Pons (tissue), 1 donor: ENCODE results near the gene SELENOS.
"Not testable (repeated sequence)": the region's sequence is repeated elsewhere in the genome, so short reads cannot be mapped to it uniquely, and the experiment has no call there.

ENCODE experiments used
- DNase-seq: peaks from one replicate; pipeline ENCODE4 v3.0.0-alpha.2; 2016; ENCODE audit warnings: low spot score

SELENOS gene

DNA sequence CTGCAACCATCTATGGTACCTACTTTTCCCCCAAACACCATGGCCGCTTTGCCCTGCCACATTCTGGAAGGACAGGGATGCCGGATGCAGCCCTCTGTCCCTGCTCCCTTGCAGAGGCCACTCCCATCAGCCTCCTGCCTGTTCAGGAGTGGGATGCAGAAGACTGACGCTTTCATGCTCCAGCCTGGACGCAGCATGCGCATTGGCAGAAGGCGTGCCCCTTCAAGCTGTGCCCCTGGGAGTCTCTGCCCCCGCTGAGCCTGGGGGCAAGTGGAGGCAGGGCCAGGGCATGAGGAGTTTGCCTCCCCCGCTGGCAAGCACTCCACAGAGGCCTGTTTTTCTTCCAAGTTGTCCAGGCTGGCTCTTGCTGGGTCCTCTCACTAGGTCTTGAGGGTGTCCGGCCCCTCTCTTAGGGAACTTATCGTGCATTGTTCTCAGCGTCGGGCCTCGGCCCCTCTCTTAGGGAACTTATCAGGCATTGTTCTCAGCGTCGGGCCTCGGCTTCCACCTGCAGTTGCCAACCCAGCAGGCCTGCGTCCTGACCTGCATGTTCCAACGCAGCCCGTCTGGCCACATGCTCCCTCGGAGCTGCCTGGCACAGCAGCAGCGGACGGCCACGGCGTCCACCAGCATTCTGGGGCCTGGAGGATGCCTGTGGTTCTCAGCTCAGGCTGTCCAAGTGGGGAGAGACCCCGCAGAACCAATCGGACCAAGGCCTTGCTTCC is 32.3 kb upstream of the SELENOS start:
- no peak for DNase-seq

DNA sequence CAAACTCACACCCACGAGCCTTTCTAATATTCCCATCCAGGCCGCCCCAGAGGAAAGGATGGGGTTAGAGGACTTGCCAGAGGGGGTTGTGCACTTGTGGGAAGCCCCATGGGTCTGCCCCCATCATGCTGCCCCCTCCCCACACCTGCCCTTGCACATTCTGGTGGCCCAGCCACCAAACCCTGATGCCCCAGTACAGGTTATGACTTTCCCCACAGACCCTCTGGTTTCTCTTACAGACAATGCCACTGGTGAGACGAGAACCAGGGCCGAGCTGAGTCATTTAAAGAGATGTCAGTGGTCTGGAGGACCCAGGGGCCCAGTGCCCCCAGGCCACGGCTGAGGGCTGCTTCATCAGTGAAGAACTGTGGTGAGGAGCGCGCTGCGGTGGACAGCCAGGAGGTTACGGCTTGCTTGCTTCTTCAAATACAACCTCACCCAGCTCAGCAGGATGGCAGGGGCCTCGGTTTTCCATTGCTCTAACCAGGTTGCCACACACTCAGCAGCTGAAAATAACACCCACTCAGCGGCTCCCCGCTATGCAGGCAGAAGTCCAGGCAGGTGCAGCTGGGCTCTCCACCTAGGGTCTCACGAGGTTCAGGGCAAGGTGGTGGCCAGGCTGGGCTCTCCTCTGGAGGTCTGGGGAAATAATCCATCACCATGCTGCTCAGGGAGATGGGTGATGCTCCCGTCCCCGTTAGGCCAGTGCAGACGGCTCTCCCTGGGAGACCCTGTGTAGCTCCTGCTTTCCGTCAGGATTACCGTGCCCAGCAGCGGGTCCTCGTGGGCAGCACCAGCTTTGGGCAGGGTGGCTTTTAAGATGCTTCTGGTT is 31.5 kb upstream of the SELENOS start:
- DNase-seq, result no peak

DNA sequence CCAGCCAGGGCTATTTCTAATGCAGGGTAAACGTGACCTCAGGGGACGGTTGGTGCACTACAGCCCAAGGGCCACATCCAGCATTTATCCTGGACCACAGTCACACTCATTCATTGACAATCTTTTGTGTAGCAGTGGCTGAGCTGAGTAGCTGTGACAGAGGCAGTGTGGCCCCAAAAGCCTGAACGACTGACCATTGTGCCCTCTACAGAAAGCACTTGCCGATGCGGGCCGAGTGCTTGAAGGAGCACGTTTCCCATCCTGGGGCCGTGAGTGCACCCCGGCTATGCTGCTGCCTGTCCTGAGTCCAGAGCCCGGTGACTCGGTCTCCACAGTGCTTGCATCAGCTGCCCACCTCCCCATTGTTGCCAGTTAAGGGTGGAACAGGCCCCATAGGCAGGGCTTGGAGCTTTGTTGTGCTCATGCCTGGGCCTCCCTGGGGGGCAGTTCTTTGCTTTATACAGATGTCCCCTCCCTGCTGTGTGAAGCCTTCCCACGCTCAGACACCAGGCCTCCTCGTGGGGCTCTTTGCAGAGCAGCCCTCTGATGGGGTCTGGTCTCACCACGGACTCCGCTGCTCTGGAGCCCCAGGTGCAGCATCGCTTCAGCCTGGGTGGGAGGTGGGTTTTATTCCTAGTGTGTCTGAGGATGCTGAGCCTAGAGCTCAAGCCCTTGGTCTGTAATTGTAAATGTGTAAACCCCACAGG is 30.8 kb upstream of the SELENOS start:
- no peak for DNase-seq

DNA sequence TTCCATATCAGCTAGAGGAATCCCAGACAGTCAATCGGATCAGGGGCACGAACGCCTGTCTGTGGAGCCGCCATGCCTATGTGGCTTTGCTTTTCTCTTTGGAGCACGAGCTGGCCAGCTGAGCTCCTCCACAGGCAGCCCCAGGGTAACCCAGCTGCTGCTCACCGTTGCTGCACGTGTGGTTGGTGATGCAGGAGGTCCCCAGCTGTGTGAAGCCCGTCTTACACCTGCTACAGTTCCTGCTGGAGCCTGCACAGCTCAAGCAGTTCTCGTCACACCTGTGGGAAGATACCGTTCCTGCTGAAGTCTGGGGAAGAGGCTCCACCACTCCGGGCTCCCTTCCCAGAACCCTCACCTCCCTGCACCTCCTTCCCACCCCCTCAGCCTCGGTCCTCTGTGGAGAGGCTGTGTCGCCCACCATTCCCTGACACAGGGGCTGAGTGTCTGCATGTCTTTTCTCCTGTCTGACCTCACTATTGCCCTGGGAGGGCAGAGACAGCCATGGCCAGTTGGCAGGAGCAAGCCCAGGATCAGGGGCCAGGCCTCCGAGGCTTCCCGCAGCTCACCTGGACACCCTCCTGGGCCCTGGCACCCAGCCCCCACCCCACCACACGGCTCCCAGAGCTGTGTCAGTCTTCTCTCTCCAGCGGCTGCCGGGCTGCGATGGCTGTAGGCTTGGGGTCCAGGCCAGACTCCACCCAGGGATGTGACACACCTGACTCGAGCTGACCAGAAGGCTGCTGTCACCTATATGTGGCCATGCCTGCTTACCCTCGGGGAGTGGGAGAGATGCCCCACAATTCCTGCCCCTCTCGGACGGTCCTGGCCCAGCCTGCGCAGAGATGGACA is 30.0 kb upstream of the SELENOS start:
- no peak for DNase-seq

DNA sequence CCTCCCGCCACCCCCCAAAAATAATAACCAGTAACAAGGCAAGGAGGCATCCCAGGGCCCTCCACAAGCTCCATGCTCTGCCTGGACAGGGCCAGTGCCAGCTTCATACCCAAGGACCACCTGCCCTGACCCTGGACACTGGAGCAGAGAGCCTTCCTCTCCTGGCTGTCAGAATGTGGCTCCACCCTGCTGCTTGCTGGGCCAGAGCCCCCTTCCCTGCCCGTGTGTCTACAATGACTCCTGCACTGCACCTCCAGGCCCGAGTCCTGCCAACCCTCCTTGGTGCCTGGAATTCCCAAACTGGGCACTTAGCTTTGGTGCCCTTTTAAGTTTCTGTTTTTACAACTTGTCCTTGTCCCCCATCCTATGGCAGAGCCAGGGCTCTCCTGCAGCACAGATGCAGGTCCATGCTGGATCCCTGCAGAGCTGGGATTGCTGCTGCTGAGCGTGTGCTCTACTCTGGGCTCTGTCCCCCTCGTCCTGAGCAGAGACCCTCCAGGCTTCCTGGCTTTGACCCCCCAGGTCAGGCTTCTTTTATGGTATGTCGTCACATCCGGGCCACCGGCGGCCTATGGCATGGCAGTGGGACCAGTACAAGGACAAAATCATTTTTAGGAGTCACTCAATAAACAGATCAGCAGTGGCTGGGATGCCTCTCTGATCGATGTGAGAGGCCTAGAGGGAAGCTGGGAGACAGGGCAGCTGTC is 29.2 kb upstream of the SELENOS start:
- DNase-seq, result no peak

DNA sequence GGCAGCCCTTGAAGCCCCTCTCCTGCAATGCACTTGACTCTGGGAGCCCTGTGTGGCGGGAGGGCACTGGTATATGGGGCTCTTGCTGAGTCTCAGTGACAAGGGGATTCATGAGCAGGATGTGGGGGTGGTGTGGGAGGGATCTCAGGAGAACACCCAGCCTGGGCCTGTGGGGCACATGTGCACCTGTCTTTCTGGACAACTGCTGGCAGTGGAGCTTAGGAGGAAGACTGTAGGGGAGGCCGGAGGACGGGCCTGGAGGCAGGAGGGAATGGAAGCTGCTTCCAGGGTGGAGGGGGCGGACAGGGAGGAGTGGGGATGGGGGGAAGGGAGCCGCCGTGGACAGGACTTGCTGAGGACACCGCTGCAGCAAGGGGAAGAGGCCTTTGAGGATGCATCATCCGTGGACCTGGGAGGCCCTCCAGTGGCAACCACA is 28.6 kb upstream of the SELENOS start:
- no peak for DNase-seq

DNA sequence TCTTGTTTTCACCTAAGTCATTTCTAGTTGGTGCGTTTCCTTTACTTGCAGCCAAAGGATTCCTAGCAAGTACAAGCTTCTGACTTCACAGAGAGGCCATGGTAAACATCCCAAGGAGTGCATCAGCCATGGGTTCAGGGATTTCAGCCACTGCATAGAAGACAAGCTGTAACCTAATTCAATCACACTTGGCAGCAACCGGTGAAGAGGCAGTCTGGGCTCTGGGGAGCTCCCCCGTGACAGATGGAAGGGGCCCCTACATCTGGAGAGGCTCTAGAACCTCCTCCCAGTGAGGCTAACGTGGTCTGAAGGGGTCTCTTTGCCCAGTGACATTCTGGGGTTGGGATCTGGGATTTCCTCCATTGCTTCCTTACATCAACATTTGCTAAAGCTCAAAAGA is 26.1 kb upstream of the SELENOS start:
- no peak for DNase-seq

DNA sequence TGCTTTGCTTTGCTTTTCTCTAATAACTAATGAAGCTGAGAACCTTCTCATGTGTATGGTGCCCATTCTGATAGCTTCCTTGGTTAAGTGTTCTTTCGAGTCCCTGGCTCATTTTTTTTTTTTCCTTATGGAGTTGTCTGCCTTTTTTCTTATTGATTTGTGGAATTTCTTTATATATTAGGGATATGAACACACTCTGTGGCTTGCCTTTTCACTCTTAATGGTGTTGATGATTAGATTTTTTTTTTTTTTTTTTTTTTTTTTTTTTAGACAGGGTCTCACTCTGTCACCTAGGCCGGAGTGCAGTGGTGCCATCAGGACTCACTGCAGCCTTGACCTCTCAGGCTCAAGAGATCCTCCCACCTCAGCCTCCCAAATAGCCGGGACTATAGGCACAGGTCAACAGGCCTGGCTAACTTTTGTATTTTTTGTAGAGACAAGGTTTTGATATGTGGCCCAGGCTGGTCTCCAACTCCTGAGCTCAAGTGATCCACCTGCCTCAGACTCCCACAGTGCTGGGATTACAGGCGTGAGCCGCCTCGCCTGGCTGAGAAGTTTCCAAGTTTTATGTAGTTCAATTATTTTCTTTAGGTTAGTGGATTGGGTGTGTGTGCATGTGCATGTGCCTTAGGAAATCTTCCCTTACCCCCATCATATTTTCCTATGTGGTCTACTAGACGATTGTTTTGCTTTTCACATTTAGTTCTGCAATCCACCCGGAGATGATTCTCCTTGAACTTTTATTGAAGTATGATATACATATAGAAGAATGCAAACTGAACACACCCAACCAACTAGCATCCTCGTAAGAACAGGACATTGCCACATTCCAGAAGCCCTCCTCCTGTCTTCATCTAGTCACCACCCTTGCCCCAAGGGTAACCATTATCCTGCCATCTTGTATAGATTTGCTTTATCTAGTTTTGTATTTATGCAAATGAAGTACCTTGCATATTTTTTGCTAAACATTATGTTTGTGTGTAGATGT is 19.4 kb upstream of the SELENOS start:
- no peak for DNase-seq

DNA sequence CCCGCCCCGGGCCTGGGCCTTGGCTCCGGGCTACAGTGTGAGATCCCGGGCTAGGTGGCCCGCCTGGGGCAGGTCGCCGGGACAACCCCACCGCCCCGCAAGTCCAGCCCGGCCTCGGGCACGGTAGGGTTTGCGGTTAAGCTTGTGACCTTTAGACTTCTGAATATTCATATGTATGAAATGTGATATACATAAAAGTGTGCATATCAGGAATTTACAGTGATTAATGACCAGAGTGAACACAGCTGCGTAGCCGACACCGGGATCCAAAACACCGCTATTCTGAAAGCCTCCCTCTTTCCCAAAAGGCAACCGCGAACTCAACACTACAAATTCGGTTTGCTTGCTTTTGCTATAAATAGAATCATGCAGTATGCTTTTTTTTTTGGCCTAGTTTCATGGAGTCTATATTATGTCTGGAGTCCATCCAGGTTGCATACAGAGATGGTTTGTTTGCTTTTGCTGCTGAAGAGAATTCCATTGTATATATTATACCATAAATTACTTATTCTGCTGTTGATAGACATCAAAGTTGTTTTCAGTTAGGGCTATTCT is 18.4 kb upstream of the SELENOS start:
- peak; percentile 29 for DNase-seq

DNA sequence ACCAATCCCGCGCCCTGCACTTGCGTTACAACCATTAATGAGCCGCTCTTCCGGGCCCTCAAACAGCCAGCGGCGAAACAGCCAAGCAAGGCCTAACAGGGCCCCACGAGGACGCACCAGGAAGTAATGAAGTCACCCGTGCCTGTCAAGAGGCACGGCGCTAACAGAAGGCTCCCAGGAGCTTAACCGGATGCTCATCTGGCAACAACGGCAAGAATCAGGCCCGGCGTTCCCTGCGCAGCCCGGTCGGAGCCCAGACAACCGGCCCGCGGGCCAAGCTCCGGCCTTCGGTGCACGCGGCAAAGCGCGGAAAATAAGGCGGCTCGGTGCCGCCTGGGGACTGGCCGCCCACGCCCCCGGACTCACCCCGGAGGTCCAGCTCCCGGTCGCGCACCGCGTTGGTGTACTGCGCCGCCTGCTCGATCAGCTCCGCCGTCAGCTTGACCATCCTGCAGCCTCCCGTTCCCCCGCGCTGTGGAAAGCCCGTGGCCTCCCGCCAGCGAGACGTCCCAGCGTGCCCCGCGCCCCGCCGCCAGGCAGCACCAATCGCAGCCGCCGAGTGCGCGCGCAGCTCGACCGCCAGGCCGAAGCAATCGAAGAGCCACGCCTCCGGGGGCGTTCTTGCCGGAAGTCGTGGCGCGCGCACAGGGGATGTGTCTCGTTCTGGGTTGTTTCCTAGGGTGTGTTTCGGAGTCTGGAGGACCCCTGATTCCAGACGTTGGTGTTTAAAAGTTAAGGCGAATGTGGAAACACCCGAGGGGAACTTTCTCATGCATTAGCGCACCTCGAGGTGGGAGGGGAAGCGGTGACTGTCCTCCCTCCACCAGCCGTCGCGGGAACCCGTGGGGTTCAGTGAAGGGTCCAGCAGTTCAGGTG is 17.7 kb upstream of the SELENOS start, which contains the start of gene SNRPA1:
Gene SNRPA1, minus strand, starts transcription at position 518 of the 876 bp plus-strand sequence. Its CDS starts 70 bp downstream, at position 448.
- DNase-seq, result peak; percentile 85

DNA sequence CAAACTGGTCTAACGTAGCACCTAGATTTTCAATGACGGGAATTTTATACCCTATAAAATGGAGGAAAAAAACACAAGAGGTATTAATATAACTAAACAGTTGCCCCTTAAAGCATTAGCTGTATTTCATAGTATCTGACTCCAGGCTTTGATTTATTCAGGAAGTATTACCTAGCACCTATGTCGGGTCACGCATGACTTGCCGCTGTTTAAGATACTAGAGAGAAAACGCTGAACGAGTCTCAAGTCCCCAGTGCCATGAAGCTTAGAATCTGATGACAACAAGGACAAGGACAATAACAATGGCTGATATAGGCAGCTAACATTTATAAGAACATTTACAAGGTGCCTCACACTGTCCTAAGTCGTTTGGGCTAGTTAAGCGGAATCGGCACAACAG is 15.8 kb upstream of the SELENOS start:
- no peak for DNase-seq

DNA sequence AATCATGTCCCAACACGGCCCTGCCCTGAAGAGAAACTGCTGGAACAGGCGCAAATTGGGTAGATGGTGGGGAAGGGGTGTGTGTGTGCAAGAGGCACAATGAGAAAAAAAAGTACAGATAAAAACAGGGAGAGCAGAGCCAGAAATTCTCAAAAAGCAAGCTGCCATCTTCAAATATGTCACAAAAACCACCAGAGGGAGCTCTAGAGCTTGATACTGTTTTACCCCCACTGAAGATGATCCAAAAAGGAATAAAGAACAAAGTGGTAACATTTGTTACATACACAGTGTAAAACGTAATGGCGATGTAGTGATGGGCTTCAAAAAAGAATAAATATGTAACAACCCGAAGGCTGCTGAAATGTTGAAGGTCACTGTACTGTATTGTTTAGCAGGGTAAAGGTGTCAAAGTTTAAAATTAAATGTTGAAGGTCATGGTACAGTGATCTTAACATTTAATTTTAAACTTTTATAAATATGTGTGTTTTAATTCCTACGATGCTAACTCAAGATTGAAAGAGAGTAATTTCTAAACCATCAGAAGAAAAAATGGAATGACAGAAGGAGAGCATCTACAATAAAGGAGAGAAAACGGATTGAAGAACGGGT is 11.7 kb upstream of the SELENOS start:
- DNase-seq, result peak; percentile 59

DNA sequence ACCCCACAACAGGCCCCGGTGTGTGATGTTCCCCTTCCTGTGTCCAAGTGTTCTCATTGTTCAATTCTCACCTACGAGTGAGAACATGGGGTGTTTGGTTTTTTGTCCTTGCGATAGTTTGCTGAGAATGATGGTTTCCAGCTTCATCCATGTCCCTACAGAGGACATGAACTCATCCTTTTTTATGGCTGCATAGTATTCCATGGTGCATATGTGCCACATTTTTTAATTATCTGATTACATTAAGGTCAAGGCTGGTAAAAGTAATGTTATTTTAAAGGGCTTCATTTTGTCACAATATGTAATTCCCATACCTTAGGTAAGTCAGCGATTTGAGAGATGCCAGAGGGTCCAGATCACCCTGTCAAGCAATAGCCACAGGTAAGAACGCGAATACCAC is 10.1 kb upstream of the SELENOS start:
- DNase-seq, result not testable (repeated sequence)

DNA sequence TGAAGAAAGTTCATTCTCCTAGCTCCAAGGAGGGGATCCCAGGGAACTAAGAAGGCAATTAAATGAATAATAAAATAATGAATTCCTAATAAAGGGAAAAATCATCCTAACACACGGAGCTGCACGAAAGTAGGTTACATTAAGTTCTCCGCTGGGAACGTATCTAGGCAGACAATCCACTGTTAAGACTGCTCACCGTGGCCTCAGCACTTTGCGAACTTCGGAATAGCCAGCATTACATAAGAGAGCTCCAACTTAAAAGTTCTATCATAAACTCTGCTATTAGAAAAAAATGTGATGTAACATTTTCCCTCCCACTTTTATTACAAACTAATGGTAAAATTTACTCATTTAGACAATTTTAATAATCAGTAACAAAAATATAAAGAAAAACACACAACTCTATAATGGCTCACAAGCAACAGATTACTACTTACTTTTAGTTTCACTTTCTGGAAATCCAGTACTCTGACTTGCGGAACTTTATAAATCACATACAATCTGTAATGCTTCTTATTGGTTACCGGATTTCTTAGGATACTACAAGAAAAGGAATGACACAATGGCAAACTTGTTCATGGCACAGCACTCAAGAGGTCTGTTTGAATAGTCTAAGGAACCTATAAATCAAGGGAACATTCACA is 9.3 kb upstream of the SELENOS start:
- DNase-seq, result no peak

DNA sequence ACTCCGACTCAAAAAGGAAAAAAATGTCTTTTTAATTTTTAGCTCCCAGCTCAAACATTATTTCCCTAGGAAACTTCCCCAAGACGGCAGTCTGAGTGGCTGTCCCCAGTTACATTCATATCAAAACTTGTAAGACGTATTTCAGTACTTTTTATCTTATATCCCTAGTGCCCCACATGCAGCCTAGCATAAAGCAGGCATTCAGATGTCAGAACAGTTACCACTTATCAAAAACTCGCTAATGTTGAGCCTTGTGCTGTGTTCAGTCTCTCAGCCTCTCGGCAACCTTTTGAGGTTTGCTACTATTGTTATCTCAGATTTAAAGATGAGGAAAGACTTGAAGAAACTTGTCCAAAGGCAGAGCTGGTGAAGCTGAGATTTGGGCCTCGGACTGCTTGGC is 6.6 kb upstream of the SELENOS start:
- DNase-seq, result no peak

DNA sequence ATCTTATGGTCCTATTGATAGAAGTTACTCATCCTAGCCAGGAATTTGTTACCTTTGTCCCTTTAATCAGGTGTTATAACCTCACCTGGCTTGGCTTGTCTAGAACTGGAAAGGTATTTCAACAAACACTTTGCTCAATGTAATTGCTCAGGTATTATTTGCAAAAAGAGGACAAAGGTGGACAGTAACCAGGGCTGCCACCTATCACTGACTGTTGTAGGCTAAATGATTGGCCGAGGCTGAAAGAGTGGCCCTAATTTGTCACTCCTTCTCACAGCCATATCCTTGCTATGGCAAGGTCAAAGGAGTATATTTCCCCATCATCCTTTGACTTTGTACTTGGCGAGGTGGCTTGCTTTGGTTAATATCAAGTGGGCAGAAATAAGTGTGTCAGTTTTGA is 2.7 kb upstream of the SELENOS start:
- no peak for DNase-seq

DNA sequence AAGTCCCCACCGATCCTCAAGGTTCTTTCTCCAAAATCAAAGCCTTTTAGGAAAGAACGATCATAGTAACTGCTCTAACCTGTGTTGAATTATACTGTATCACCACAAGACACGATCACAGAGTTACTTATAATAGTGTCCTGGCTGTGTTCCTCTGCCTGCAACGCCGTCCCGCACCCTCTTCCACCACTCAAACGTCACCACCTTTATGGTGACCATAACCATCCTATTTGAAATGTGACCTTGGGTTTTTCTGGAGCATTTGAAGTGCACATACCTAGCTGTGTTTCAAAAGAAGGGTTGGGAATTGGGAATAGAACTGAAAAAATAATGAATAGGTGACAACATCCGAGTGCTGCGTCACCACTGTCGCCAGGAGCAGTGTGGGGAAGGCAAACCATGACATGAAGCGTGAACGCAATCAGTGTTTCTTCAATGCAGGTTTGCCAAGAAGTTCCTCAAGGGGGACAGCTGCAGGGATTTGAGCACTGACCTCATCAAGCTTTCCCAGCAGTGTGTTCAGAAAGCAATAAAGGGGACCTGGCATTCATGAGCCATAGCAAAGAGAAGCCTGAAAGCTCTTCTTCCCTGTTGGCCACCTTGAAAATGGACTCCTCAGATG is 769 bp upstream of the SELENOS start:
- no peak for DNase-seq
